Neutrophil (primary cell): ENCODE measurements around the gene RHOT1.

Source experiments
- H3K27ac ChIP-seq: fragments of 200-600 bp; sonication (generic); 2 replicates; pipeline ENCODE4 v1.5.1; 2016; ENCODE audit warnings: mild to moderate bottlenecking, moderate library complexity
- H3K27me3 ChIP-seq: fragments of 200-600 bp; sonication (generic); 2 replicates; pipeline ENCODE4 v1.6.0; 2016; ENCODE audit warnings: mild to moderate bottlenecking
- H3K36me3 ChIP-seq: fragments of 200-600 bp; sonication (generic); 2 replicates; pipeline ENCODE4 v1.5.1; 2017
- H3K4me1 ChIP-seq, 2 experiments: fragments of 200-600 bp in 1 of 2; sonication (generic) in 1 of 2; 1 replicate in 1 of 2; 2 replicates in 1 of 2; pipeline versions ENCODE4 v1.5.1 to v1.6.1; 2013 to 2016; ENCODE audit warnings: low read depth in 1 of 2, low read length in 1 of 2, mild to moderate bottlenecking in 1 of 2, moderate library complexity in 1 of 2; ENCODE audit not compliant: control insufficient read depth in 1 of 2, insufficient read depth in 1 of 2
- H3K4me3 ChIP-seq, 2 experiments: fragments of 200-600 bp in 1 of 2; sonication (generic) in 1 of 2; 1 replicate in 1 of 2; 2 replicates in 1 of 2; pipeline ENCODE4 v1.5.1; 2013 to 2016; ENCODE audit warnings: low read depth in 1 of 2, low read length in 1 of 2, mild to moderate bottlenecking in 1 of 2, moderate library complexity in 1 of 2
- H3K9me3 ChIP-seq: fragments of 200-600 bp; sonication (generic); 2 replicates; pipeline ENCODE4 v1.5.1; 2016
- TF ChIP-seq, protein P1 (sequence below): fragments of 200-600 bp; sonication (generic); IDR thresholded peaks from 2 replicates; pipeline ENCODE4 v1.5.1; 2016; ENCODE audit warnings: antibody characterized with exemption

Gene RHOT1

DNA sequence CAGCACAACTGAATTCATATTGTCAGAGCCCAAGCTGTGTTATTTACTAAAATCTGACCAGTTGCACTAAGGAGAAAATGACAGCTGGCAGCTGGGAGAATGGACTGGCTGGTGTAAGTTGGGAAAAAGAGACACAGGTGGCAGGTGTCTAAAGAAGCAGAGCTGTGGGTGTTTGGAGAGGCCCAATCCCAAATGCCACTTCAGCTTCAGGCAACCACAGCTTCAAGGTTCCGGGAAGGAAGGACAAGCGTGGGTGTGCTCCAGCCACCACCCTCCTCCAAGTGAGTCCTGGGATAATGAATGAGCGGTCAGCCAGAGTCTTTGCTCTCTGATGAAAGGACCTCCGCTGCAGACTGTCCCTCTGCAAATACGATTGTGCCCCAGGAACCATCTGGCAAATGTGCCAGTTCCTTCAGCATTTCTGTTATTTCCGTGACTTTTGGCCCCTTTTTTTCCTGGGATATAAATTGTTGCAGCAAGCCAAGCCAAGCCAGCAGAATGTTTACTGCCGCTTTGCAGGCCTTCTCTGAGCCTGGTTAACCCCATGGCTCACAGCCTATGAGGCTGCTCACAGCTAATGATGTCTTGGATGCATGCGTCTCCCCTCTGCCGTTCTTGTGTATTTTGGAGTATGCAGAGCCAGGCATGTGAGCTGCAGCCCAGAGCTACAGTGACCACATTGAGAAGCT is 113.9 kb downstream of the RHOT1 start:
- no peak overlapping the region for H3K4me3 ChIP-seq

DNA sequence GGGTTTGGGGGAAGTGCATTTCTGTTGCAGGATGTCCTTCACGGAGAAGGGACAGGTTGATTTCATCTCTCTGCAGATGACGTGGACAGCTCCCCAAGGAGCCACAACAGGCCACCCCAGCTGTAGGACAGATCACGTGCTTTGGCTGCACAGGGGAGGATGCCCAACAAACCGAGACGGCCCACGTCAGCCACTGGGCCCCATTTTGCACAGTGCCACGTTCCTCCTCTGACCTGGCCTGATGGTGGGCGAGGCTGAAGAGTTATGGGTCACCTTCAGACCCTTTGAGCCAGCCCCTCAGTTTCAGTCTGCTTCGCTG is 114.4 kb downstream of the RHOT1 start:
- no peak overlapping the region for H3K4me3 ChIP-seq
- H3K36me3 ChIP-seq = no peaks in the 10 kb centered on the region
- peaks cover 63% of the 10 kb centered on the region for H3K27me3 ChIP-seq
- no peaks in the 10 kb centered on the region for H3K4me1 ChIP-seq
- TF ChIP-seq, protein P1, sequence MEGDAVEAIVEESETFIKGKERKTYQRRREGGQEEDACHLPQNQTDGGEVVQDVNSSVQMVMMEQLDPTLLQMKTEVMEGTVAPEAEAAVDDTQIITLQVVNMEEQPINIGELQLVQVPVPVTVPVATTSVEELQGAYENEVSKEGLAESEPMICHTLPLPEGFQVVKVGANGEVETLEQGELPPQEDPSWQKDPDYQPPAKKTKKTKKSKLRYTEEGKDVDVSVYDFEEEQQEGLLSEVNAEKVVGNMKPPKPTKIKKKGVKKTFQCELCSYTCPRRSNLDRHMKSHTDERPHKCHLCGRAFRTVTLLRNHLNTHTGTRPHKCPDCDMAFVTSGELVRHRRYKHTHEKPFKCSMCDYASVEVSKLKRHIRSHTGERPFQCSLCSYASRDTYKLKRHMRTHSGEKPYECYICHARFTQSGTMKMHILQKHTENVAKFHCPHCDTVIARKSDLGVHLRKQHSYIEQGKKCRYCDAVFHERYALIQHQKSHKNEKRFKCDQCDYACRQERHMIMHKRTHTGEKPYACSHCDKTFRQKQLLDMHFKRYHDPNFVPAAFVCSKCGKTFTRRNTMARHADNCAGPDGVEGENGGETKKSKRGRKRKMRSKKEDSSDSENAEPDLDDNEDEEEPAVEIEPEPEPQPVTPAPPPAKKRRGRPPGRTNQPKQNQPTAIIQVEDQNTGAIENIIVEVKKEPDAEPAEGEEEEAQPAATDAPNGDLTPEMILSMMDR = no peak
- H3K27ac ChIP-seq = no peak overlapping the region
- H3K9me3 ChIP-seq = no peaks in the 10 kb centered on the region

More for the DNA sequence above, 113.9 kb downstream of the RHOT1 start:
- H3K36me3 ChIP-seq = no peaks in the 10 kb centered on the region
- no peaks in the 10 kb centered on the region for H3K9me3 ChIP-seq
- TF ChIP-seq, protein P1 = no peak
- no peaks in the 10 kb centered on the region for H3K4me1 ChIP-seq
- H3K27ac ChIP-seq = no peak overlapping the region
- peaks cover 58% of the 10 kb centered on the region for H3K27me3 ChIP-seq

DNA sequence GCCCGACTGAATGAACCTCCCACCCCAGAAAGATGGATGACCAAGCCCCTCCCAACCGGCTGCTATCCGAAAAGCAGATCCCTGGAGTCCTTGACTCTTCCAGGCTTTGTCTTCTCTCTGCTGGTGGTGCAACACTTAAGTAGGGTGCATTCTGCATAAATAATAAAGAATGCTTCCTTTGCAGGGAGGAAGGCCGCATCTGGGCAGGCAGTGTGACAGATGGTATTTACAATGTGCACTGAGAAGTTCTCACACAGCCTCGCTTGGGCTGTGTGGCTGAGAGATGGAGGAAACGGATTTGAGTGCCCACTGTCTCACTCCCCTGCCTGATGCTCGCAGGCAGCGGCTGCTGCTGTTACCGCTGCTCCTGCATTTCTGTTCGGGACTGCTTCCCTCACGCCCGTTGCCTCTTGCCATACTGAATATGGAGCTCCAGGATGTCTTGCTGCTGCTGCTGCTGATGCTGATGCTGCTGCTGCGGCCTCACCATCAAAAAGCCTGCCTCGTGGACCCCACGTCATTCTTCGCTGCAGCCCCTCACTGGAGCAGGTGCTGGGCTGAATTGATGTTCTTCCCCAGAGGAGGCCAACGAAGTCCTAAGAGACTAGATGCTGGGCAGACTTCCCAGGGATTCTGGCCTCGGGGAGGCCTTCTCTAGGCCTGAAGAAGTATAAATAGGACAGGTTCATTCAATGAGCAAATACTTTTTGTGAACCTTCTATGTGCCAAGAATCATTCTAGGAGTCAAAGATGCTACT is 116.3 kb downstream of the RHOT1 start:
- no peaks in the 10 kb centered on the region for H3K4me1 ChIP-seq
- TF ChIP-seq, protein P1 = no peak
- H3K27ac ChIP-seq = no peak overlapping the region
- H3K36me3 ChIP-seq = no peaks in the 10 kb centered on the region
- peaks cover 82% of the 10 kb centered on the region for H3K27me3 ChIP-seq
- no peaks in the 10 kb centered on the region for H3K9me3 ChIP-seq
- H3K4me3 ChIP-seq = no peak overlapping the region

DNA sequence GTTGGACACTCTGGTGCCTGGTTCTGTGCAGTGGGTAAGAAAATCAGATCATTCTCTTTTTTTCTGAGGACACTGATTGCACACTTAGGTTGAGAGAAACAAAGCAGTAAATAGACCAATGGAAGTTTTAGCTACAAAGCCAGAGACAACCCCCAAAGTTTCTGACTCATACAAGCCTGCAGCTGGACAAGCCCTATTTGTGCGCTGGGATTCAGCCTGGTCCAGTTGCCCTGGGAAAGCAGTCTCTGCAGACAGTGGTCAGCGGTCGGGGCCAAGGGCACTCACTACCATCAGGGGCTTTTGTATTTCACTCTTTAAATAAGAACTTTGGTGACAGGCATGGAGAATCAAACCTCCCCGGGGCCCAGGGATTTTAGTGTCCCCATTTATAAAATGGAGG is 117.3 kb downstream of the RHOT1 start:
- H3K4me3 ChIP-seq = no peak overlapping the region

DNA sequence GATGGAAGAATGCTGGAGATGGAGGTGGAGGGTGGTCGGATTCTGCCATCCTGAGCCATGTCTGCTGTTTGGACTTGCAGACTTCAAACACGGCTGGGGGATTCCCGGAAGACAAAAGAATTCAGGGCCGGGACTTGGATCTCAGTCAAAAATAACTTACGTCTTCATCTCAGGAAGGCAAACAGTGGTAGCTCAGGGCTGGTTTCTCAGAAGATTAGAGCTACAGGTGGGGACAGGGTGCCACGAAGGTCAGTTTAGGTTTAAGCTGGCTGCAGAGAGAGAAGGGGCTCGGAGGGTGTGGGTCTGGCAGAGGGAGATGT is 119.1 kb downstream of the RHOT1 start:
- Histone ChIP-seq H3K27ac (no peak overlapping the region), H3K36me3 (no peaks in the 10 kb centered on the region), H3K4me1 (peaks cover 1 to 9% of the 10 kb centered on the region in 2 experiments), H3K4me3 (no peak overlapping the region), H3K27me3 (peaks cover 99% of the 10 kb centered on the region), H3K9me3 (no peaks in the 10 kb centered on the region)
- TF ChIP-seq, protein P1 = no peak

More for the DNA sequence above, 117.3 kb downstream of the RHOT1 start:
- peaks cover 88% of the 10 kb centered on the region for H3K27me3 ChIP-seq
- no peaks in the 10 kb centered on the region for H3K9me3 ChIP-seq
- H3K27ac ChIP-seq = no peak overlapping the region
- no peaks in the 10 kb centered on the region for H3K36me3 ChIP-seq
- H3K4me1 ChIP-seq = no peaks in the 10 kb centered on the region
- TF ChIP-seq, protein P1 = no peak
